Stimulated activated CD4-positive, alpha-beta T cell treated with anti-CD3 and anti-CD28 coated beads, Interleukin-12 subunit alpha, Interleukin-12 subunit beta, amount 100 ng/mL, for 48 hours (primary cell): Measurements from ENCODE around the gene LINS1.
A peak's percentile ranks its signal among the peaks of the same experiment; 100 is the strongest.

Experiments used
- DNase-seq, 3 donors: peaks; one replicate each; pipeline ENCODE4 v3.0.0-alpha.2; 2020; ENCODE audit warnings: low read depth in 2 of 3, low spot score in 1 of 3

Gene LINS1, protein sequence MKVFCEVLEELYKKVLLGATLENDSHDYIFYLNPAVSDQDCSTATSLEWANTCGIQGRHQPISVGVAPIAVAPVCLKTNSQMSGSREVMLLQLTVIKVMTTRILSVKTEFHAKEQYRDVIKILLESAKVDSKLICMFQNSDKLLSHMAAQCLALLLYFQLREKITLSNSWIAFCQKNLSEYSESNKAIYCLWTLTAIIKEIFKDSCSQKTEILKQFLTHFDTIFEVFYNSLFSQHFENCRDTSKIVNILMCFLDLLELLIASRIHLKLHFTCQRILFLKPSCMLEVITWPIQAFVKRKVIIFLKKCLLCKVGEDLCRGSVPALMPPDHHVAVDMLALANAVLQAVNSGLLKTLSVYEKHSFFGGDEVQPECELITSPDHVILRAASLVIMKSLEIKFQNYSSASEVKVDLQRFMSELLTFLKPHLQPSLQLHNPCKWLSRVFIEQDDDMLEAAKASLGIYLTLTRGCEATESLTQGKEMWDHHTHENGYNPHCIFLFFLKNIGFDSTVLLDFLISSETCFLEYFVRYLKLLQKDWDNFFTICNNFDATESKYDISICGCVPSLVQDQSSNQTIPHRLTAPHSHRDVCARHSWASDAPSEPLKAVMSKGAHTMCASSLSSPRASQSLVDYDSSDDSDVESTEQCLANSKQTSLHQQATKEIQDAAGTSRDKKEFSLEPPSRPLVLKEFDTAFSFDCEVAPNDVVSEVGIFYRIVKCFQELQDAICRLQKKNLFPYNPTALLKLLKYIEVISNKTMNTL

DNA sequence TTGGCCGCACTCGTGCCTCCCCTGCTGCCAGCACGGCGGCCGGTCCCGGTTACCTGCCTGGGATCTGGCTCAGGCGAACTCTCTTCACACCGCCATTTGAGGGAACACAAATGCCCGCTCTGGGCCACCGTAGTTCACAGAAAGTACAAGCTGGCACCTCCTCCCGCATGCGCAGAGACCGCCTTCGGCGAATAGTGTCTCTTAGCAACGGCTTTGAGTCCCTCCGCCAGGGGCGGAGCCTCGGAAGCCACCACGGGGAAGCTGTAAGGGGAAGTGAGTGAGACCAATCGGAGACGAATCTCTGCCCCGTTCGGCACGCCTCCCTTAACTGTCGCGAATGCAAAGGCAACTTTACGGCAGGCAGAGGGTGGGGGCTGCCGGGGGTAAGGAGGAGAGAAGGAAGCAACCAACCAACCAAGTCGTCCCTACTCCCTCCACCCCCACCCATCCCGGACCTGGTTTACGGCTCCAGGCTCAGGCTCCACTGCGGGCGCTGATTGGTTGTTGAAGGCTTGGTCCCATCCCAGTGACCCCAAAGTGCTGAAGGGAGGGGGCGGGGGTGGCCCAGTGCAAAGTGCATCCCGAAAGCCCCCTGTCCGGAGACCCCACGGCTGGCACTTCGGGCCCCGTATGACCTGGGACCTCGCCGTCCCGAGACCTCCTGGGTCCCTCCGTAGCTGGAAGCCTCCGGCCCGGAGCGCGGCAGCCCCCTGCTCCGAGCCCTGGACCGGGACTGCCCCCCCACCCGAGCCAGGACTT is at the start of gene LINS1, which contains the start of gene ASB7:
Gene LINS1, minus strand, starts transcription at position 121 of the 759 bp plus-strand sequence. CDS start 21,342 bp downstream, outside the sequence.
Gene ASB7, plus strand, starts transcription at position 526 of the 759 bp plus-strand sequence. CDS start 9,628 bp downstream, outside the sequence.
- DNase-seq, result peak; percentile 97 to 99 (median 99)

DNA sequence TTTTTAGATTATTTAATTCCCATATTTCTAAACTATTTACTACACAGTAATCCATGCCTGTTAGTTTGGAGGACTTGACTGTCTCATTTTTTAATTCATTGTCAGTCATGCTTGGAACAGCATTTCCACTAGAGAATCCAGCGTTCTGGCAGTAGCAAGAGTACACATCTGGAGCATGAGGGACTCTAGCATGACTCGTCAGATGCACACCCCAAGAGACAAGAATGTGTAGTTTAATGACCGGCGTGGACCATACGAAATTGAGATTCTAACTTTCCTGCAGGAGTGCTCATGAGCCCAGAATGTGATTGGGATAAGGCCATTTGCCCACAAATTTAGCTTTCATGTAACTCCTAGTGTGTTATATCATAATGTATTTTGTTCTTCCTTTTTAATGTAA is 49.3 kb upstream of the LINS1 start:
- no peak for DNase-seq

DNA sequence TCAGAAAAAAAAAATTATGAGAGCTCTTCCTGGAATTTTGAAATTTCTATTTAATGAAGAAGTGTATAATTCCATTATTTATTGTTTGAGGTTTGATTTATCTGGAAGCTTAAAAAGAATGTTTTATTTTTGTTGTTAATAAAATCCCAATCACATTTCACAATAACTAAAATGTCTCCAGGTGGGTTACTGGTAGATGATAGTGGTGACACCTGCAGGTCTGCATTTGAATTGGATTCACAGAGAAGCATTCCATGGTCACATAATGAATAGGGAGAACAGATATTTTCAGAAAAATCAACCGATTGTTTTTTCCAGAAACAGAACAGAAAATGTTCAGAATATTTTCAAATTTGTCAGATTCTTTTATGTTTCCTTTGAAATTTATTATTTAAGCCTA is 48.7 kb upstream of the LINS1 start:
- DNase-seq, result no peak

DNA sequence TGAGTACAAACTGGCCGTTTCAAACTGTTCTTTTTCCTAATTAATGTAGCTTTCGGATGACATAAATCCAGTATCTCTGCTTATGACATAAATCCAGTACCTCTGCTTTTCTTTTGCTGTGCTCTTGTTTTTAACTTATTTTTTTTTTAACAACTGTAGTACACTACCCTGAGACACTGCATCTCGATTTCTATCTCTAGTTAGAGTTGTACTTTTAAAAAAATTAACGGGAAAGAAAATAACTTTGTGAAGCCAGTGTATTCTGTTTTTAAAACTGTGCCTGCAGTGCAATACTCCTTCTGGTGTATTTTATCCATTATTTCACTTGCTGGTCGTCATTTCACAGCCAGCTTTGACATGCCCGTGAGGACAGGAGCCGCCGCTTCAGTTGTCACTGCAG is 47.0 kb upstream of the LINS1 start:
- no peak for DNase-seq

DNA sequence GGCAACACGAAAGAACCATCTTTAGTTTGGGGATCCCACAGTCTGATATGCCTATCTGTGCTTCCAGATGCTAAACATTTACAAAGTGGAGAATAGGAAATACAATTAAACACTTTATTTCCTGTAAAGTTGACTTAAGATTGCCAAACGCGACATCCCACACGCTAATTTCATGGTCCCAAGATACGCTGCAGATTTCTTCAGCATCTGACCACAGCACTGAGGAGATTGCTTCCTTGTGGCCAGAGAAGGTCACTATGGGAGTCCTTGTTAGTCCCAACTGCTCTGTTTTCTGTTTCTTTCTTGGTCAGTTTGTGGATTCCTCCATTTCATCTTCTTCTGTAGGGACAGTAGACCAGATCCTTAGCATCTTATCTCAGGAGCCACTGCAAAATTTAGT is 43.7 kb upstream of the LINS1 start:
- no peak for DNase-seq

DNA sequence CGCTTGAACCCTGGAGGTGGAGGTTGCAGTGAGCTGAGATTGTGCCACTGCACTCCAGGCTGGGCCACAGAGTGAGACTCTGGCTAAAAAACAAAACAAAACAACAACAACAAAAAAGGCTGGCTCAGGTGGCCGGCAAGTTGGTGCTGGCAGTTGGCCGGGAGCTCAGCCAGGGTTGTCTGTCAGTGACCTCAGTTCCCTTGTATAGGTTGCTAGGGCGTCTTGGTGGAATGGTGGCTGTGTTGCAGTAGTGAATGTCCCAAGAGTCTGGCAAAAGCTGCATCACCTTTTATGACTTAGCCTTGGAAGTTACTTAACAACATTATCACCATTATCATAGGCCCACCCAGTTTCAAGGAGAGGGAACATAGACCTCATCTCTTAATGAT is 41.0 kb upstream of the LINS1 start:
- DNase-seq, result no peak

DNA sequence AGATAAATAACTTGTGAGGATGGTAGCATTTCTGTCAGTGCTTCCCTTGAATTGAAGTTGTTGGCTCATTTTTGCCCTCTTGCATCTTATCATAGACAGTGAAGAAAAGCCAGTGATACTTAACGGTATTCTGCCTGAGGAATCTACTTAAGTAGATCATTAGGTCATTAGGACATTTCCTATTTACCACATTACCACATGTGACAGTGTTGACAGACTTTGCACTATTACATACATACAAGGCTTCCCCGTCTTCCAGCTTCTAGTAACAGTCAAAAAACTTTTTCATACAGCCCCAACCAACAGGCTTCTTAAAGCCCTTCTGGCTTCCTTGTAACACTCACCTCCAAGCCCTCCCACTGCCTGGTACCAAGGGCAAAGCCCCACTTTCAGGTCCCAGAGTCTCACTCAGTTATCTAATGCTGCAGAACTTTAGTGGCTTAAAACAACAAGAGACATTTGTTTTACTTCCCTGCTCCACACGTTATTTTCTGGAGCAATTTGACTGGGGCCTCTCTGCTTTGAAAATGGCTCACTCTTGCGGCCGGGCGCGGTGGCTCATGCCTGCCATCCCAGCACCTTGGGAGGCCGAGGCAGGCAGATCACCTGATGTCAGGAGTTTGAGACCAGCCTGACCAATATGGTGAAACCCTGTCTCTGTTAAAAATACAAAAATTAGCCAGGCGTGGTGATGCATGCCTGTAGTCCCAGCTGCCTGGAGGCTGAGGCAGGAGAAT is 40.4 kb upstream of the LINS1 start:
- DNase-seq, result no peak

DNA sequence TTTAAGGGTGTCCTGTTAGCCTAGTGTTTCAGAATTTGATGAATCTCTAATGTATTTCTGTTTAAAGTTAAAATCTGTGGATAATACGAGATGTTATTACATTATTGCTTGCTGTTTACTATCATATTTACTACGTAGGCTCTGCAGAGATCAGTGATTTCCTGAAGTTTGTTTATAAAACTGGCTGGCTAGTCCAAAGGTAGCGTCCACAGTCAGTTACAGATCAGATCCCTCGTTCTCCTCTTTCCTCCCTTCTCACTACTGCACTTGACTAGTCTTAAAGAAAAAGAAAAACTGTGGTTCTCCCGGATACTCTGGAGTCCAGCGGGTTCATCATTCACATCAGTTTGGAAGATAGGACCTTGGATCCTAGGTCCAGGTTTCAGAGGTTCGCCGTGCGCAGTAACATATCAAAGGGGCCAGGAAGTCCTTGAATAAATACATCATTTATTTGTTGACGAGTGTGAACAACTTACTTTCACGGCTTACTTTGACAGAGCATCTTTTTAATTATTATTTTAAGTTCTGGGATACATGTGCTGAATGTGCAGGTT is 36.3 kb upstream of the LINS1 start:
- DNase-seq, result no peak

DNA sequence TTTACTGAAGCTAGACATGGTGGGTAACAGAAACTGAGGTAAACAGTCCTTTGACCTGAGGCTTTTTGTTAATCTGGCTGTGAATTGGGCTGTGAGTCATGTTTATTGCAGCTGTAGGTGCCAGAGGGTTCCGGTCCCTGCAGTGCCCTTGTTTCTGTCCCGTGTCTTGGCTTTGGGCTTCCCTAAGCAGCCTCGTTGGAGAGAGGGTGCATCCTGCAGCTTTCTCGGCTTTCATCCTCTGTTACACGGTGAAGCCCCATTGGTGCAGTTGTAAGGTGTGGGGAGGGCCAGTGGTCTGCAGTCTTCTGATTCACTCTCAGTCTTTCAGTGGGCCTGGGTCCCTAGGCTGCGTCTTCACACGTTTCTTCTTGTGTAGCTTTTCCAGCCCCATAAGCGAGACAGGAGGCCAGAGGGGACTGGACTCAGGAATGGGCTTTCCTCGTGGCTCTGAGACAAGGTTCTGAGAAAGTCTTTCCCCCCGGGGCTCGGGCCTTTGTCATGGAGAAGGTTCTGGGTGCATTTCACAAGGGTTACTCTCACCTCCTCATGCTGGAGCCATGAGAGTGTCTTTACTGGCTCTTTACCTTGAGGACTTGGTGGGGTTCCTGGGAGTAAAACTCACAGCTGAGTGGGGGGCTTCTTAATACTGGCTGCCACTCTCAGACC is 33.6 kb upstream of the LINS1 start:
- no peak for DNase-seq

DNA sequence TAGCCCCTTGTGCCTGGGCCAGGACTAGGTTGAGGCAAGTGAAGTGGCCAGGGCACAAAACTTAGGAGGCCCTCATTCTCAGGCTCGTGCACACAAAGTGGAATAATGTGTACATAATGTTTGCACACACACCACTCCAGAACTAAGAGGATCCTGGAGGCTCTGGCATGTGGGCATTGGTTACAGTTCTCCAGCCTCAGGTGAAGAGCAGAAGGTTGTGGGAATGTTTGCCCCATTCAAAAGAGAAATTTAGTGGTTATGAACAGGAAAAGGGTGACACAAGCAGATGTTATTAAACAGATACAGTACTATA is 31.7 kb upstream of the LINS1 start:
- DNase-seq, result no peak

DNA sequence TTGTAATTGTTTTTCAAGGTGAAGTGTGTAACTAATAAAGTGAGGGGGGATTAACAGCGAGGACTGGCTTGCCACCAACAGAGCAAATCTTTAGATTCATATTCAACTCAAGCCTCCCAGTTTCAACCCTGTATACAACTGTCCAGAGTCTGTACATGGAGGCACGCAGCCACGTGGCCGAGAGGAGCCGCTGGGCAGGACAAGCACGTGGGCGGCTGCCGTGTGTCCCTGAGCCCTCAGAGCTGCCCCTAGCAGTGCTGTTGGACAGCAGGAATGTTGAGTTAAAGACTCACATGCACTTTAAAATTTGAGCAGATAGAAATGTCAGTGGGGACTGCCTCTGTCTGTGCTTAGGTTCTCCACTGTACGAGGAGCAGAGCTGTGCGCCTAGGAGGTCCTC is 29.8 kb upstream of the LINS1 start:
- no peak for DNase-seq

DNA sequence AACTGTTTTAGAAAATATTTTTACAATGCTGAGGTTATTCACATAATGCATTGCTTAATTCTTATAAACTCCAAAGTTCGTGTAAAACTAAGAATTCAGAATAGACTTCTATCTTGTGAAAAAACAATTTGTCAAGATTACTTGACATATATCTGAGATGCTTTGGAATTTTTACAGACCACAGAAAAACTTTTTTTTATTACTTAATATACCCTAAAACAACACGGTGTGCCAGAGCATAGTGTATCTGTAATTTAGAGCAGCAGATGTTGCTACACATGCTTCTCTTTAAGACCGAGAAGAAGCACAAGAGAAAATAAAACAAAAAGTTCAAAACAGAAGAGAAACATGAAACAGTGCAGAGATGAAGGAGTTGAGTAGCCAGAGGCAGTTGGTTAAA is 26.8 kb upstream of the LINS1 start:
- DNase-seq, result no peak

DNA sequence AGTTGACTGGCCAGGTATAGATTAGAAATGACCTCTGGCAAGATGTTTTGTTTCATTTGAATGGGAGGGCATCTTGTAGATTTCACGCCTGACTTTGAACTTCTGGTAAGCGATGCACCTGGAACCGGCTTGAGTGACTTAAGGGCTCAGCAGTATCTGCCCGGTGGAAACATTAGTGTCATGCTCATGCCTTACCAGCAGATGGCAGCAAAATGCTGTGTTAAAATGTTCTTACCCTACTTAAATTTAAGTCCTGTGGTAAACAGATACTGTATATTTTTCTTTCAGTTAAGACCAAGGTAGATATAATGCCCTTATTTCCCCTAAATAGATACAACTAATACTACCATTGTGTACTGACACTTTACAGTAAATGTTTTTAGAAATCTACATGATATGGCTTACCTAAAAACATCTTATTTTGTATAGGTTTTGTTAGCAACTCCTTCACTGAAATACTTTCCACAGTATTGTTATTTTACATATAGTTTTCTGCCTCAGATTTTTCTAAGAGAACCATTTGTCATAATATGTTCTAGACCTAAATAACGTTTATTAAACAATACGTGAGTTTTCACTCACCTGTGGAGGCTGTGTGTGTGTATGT is 25.9 kb upstream of the LINS1 start:
- DNase-seq, result peak; percentile 25 to 76 (median 33)

DNA sequence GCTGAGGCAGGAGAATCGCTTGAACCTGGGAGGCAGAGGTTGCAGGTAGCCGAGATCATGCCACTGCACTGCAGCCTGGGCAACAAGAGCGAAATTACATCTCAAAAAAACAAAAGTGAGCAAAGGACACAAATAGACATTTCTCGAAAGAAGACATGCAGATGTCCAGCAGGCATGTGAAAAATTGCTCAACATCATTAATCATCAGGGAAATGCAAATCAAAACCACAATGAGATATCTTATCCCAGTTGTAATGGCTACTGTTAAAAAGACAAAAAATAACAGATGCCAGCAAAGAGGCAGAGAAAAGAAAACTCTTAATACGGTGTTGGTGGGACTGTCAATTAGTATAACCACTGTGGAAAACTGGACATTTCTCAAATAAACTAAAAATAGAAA is 21.3 kb upstream of the LINS1 start:
- no peak for DNase-seq

DNA sequence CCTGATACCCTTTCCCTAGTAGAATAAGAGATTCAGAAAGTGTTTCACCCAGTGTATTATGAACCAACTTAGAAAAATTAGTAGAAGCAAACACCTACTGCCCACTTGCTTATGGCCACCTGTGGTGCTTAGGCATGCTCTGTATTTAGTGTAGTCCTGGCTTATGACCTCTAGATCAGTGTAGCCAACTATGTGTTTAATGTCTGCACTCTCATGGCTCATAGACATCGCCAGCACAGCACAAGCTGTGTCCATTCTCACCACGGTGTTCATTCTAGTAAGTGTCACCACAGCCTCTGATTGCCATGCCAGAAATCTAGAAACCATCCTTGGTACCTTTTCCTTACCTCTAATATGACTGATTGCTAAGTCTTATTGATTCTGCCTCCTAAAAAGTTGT is 14.7 kb upstream of the LINS1 start:
- no peak for DNase-seq

DNA sequence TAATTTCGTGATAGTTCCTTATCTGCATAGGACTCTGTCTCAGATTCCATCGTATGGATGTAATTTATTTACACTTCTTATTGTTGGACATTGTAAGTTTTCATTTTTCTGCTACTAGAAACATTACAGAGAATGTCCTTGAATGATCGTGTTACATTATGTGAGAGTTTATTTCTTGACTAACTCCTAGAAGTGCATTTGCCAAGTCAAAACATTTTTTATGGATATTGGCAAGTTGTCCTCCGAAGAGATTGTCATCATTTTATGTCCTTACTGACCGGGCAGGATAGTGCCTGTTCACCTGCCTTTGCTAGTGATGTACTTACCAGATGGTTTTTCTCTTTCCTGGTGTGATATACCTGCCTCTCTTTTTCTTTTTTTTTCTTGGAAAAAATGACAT is 13.8 kb upstream of the LINS1 start:
- no peak for DNase-seq

DNA sequence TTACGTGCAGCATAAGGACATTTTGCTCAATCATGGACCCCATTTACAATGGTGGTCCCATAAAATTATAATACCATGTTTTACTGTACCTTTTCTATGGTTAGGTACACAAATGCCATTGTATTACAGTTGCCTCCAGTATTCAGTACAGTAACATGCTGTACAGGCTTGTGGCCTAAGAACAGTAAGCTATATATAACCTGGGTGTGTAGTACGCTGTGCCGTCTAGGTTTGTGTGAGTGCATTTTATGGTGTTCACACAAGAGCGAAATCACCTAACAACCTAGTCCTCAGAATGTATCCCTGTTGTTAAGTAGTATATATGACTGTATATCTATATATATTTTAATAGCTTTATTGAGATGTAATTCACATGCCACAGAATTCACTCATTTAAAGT is 12.9 kb upstream of the LINS1 start:
- no peak for DNase-seq

DNA sequence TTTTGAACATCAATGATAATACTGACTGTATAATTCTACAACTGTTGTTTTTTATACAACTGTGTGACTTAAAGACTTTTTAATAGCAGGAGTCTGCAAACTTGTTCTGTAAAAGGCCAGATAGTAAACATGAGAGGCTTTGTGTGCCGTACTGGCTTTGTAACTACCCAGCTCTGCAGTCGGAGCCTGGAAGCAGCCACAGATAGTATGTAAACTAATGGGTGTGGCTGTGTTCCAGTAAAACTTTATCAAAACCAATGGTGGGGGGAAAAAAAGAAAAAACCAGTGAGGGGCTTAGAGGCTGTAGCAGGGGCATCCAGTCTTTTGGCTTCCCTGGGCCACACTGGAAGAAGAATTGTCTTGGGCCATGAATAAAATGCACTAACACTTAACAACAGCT is 12.4 kb upstream of the LINS1 start:
- DNase-seq, result no peak

DNA sequence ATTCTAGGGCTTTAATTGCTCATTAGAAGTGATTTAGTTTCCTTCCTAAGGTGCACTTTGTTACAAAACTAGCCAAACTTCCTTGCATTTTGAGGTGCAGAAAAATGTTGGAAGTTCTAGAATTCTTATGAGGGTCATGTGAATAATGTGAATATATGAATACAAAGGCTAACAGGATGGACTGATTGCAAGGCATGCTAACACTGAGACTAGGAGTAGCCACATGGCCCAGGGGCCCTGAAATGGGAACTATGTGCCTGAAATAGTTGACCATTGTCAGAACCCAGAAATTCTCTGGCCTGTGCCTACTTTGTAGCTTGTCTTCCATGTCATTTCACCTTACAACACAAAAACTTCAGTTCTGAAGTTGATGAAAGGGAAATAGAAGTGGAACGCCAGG is 11.2 kb upstream of the LINS1 start:
- DNase-seq, result no peak

DNA sequence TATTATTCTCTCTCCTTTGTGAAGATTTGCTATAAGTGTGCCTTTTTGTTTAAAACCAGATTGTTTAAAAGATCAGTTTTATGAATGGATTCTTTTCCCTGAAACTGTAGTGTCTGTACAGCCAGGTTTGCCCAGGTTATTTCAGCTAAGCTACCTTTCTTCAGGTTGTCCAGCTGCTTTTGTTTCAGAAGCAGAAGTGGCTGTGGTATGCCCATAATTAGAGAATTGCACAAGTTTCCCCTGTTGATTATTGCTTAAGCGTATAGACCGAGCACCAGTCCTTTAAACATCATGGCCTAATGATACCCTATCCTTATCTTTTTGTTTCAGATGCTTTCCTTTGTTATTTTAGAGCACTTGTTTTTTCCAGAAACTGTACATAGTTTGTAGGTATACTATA is 10.6 kb upstream of the LINS1 start:
- DNase-seq, result no peak
